GM23338 (cell line): ENCODE measurements around the gene GPR87.

Experiments used
- CREB1 ChIP-seq: fragments of 250-450 bp; sonication (Bioruptor Pico); IDR thresholded peaks from 2 replicates; pipeline ENCODE4 v1.5.0; 2020; ENCODE audit warnings: low read depth, mild to moderate bottlenecking, moderate library complexity
- EZH2 ChIP-seq: fragments of 200-600 bp; sonication (generic); IDR thresholded peaks from one replicate; pipeline ENCODE4 v1.8.0; 2017; ENCODE audit warnings: antibody characterized with exemption, mild to moderate bottlenecking, low read depth; ENCODE audit not compliant: unreplicated experiment
- EZH2phosphoT487 ChIP-seq: fragments of 200-600 bp; sonication (generic); IDR thresholded peaks from one replicate; pipeline ENCODE4 v1.8.1; 2018; ENCODE audit warnings: antibody characterized with exemption; ENCODE audit not compliant: unreplicated experiment
- JUNB ChIP-seq: IDR thresholded peaks from one replicate; pipeline ENCODE4 v1.6.1; 2016; ENCODE audit warnings: antibody characterized with exemption; ENCODE audit not compliant: unreplicated experiment
- POLR2AphosphoS5 ChIP-seq: IDR thresholded peaks from 2 replicates; pipeline ENCODE4 v1.6.1; 2016; ENCODE audit warnings: antibody characterized with exemption, low read depth
- STAT1 ChIP-seq: IDR thresholded peaks from one replicate; pipeline ENCODE4 v1.6.1; 2016; ENCODE audit warnings: antibody characterized with exemption; ENCODE audit not compliant: unreplicated experiment
- ZNF331 ChIP-seq: fragments of 250-450 bp; sonication (Bioruptor Pico); IDR thresholded peaks from 2 replicates; pipeline ENCODE4 v1.5.0; 2020; ENCODE audit warnings: low read depth, mild to moderate bottlenecking, moderate library complexity
- TF ChIP-seq, protein P1 (sequence below), 2 experiments: fragments of 200-600 bp in 1 of 2; sonication (generic) in 1 of 2; conservative IDR thresholded peaks; 2 replicates each; pipeline versions ENCODE4 v1.5.1 to v1.6.1; 2016 to 2017; ENCODE audit warnings: antibody characterized with exemption in 2 of 2, low read depth in 2 of 2, mild to moderate bottlenecking in 2 of 2, moderate library complexity in 1 of 2
- TF ChIP-seq, protein P2 (sequence below): IDR thresholded peaks from one replicate; pipeline ENCODE4 v1.6.1; 2018; ENCODE audit warnings: antibody characterized with exemption; ENCODE audit not compliant: unreplicated experiment

DNA sequence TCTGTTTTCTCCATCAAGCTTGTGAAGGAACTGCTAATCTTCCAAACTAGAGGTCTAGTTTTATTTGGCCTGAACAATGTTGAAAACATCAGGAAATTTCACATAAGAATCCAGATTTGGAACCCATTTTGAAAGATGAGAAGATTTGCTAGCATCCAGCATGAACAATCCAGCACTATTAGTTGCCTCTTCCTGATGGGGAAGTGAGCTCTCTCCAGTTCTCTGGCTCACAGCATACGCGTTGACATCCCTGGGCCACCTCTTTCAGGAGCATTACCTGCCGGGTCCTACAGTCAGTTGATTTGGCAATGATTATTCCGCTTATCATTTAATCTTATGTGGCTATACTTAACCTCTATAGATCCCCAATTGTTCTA, 10.9 kb downstream of the GPR87 start:
- TF ChIP-seq, protein P1, sequence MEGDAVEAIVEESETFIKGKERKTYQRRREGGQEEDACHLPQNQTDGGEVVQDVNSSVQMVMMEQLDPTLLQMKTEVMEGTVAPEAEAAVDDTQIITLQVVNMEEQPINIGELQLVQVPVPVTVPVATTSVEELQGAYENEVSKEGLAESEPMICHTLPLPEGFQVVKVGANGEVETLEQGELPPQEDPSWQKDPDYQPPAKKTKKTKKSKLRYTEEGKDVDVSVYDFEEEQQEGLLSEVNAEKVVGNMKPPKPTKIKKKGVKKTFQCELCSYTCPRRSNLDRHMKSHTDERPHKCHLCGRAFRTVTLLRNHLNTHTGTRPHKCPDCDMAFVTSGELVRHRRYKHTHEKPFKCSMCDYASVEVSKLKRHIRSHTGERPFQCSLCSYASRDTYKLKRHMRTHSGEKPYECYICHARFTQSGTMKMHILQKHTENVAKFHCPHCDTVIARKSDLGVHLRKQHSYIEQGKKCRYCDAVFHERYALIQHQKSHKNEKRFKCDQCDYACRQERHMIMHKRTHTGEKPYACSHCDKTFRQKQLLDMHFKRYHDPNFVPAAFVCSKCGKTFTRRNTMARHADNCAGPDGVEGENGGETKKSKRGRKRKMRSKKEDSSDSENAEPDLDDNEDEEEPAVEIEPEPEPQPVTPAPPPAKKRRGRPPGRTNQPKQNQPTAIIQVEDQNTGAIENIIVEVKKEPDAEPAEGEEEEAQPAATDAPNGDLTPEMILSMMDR (conservative IDR thresholded peaks at IDR 0.05; ENCODE audit: low read depth in 2 of 2) = no peak
- no peak for TF ChIP-seq EZH2
- TF ChIP-seq POLR2AphosphoS5 = no peak
- no peak for TF ChIP-seq EZH2phosphoT487
- TF ChIP-seq CREB1 = no peak
- no peak for TF ChIP-seq JUNB
- TF ChIP-seq, protein P2, sequence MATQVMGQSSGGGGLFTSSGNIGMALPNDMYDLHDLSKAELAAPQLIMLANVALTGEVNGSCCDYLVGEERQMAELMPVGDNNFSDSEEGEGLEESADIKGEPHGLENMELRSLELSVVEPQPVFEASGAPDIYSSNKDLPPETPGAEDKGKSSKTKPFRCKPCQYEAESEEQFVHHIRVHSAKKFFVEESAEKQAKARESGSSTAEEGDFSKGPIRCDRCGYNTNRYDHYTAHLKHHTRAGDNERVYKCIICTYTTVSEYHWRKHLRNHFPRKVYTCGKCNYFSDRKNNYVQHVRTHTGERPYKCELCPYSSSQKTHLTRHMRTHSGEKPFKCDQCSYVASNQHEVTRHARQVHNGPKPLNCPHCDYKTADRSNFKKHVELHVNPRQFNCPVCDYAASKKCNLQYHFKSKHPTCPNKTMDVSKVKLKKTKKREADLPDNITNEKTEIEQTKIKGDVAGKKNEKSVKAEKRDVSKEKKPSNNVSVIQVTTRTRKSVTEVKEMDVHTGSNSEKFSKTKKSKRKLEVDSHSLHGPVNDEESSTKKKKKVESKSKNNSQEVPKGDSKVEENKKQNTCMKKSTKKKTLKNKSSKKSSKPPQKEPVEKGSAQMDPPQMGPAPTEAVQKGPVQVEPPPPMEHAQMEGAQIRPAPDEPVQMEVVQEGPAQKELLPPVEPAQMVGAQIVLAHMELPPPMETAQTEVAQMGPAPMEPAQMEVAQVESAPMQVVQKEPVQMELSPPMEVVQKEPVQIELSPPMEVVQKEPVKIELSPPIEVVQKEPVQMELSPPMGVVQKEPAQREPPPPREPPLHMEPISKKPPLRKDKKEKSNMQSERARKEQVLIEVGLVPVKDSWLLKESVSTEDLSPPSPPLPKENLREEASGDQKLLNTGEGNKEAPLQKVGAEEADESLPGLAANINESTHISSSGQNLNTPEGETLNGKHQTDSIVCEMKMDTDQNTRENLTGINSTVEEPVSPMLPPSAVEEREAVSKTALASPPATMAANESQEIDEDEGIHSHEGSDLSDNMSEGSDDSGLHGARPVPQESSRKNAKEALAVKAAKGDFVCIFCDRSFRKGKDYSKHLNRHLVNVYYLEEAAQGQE = no peak
- no peak for TF ChIP-seq STAT1
- TF ChIP-seq ZNF331 = no peak
